ENCODE data around the gene CIB2. TPM values are rescaled to one million over a fixed set of nuclear protein-coding genes. Genes with fewer than 3 reads are reported as not detected.

CIB2 gene
- total RNA-seq, 1 donor from 2014 or later, result 3.7 TPM

DNA sequence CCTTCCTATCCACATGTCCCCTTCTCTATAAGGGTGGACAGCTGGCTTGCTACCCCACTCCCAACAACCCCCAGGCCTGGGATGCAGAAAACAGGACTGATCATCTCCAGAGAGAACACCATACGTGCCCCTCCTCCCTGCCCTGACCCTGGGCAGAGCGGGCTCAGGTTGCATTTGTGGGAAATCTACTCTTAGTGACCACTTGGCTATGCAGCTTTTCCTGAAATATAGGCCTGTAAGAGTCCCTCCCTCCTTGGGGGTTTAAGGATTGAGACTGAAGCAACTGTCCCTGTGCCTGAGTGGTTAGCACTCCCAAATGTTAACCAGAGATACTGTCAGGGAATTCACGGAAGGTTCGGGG is 27.1 kb downstream of the CIB2 start:
- H3K9me3 Mint-ChIP-seq, result no peaks in the 10 kb centered on the region
- intact Hi-C loops (cut with micrococcal nuclease), result no loop called here
- TF ChIP-seq, protein P1, sequence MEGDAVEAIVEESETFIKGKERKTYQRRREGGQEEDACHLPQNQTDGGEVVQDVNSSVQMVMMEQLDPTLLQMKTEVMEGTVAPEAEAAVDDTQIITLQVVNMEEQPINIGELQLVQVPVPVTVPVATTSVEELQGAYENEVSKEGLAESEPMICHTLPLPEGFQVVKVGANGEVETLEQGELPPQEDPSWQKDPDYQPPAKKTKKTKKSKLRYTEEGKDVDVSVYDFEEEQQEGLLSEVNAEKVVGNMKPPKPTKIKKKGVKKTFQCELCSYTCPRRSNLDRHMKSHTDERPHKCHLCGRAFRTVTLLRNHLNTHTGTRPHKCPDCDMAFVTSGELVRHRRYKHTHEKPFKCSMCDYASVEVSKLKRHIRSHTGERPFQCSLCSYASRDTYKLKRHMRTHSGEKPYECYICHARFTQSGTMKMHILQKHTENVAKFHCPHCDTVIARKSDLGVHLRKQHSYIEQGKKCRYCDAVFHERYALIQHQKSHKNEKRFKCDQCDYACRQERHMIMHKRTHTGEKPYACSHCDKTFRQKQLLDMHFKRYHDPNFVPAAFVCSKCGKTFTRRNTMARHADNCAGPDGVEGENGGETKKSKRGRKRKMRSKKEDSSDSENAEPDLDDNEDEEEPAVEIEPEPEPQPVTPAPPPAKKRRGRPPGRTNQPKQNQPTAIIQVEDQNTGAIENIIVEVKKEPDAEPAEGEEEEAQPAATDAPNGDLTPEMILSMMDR (IDR thresholded peaks at IDR 0.05), result no peak
- H3K27ac Mint-ChIP-seq, result no peak overlapping the region
- no peaks in the 10 kb centered on the region for H3K27me3 Mint-ChIP-seq
- ChIA-PET CTCF (interaction anchor here (0.6 kb wide), 1 partner anchor 104 kb away, joined by 3 read pairs; no protein-coding TSS in a partner anchor), POLR2A (no interaction called here)
- no peaks in the 10 kb centered on the region for H3K36me3 Mint-ChIP-seq (ENCODE audit: low read depth)
- H3K4me3 Mint-ChIP-seq, result no peak overlapping the region
- DNase-seq, result no peak
- ATAC-seq (ENCODE audit: low read depth), result no peak
- no peaks in the 10 kb centered on the region for H3K4me1 Mint-ChIP-seq

DNA sequence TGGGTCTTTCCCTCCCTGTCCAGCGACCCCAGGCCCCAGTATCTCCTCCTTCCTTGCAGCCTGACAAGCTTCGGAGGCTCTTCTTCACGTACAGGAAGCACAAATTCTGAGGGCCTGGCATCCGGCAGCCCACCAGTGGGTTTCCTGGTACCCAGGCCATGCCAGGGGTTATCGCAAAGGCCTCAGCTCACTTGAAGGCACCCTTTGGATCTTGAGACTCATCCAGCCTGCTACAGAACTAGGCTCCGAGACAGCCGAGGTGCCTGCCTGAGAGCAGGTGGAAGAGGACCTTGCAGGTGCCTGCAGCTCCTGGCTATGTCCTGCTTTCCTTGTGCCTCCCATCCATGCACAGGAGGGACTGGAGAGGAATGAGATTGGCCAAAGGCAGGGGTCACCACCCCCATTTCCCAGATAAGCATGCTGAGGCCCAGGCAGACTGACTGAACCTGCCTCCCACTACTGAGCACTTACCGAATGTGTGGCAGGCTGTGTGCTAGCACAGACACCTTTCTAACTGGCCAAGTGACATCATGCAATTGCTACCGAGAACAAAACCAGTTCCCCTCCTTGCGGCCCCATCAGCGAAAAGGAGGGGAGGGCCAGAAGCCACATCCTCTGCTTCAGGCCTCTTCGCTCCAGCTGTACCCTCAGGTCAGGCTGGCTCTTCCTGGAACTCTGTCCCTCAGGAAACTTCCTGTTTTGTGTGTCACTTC is 27.7 kb downstream of the CIB2 start:
- TF ChIP-seq, protein P1 (IDR thresholded peaks at IDR 0.05), result no peak
- POLR2A ChIA-PET, result no interaction called here
- Mint-ChIP-seq H3K27me3 (no peaks in the 10 kb centered on the region), H3K36me3 (ENCODE audit: low read depth) (no peaks in the 10 kb centered on the region), H3K4me3 (no peak overlapping the region), H3K4me1 (no peaks in the 10 kb centered on the region), H3K27ac (no peak overlapping the region), H3K9me3 (no peaks in the 10 kb centered on the region)
- no peak for ATAC-seq (ENCODE audit: low read depth)
- CTCF ChIA-PET, result no interaction called here
- DNase-seq, result no peak
- intact Hi-C loops (cut with micrococcal nuclease), result no loop called here

DNA sequence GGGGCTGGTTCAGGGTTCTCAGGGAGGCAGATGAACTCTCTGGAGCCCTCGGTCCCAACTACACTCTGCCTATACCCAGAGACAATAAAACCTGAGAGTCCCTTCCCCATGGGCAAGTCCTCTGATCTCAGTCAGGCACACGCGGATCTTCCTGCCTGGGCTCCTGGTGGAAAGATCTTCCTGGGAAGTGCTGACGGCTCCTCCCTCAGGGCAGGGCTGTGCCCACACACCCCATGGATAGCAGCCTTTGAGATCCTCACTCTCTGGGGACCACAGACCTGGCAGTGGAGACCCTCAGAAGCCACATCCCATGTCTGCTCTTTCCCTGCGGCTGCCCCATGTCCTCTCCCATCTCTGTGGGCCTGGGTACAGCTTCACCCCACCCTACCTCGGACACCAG is 28.5 kb downstream of the CIB2 start:
- Mint-ChIP-seq H3K4me1 (no peaks in the 10 kb centered on the region), H3K4me3 (no peak overlapping the region), H3K27me3 (no peaks in the 10 kb centered on the region), H3K27ac (no peak overlapping the region), H3K9me3 (no peaks in the 10 kb centered on the region), H3K36me3 (ENCODE audit: low read depth) (no peaks in the 10 kb centered on the region)
- no peak for ATAC-seq (ENCODE audit: low read depth)
- ChIA-PET POLR2A (no interaction called here), CTCF (no interaction called here)
- DNase-seq, result no peak
- intact Hi-C loops (cut with micrococcal nuclease), result no loop called here
- TF ChIP-seq, protein P1 (IDR thresholded peaks at IDR 0.05), result no peak

DNA sequence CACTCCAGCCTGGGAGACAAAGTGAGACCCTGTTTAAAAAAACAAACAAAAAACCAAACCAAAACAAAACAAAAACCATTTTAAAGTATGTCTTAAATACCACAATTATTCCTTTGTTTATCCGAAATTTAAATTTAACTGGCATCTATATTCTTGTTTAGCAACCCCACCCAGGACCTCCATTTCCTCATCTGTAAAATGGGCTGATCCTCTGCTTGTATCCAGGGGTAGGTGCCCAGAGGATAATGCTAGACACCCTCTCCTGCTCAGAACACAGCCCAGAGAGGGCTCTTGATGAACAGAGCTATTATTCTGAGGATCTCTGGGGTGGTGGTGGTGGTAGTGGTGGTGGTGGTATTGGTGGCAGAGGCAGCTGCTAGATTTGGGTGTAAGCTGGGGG is 29.0 kb downstream of the CIB2 start:
- H3K36me3 Mint-ChIP-seq (ENCODE audit: low read depth), result no peaks in the 10 kb centered on the region
- intact Hi-C loops (cut with micrococcal nuclease), result no loop called here
- ChIA-PET CTCF (no interaction called here), POLR2A (no interaction called here)
- TF ChIP-seq, protein P1 (IDR thresholded peaks at IDR 0.05), result no peak
- no peak for ATAC-seq (ENCODE audit: low read depth)
- no peaks in the 10 kb centered on the region for H3K4me1 Mint-ChIP-seq
- DNase-seq, result no peak
- H3K9me3 Mint-ChIP-seq, result no peaks in the 10 kb centered on the region
- H3K4me3 Mint-ChIP-seq, result no peak overlapping the region
- H3K27me3 Mint-ChIP-seq, result no peaks in the 10 kb centered on the region
- H3K27ac Mint-ChIP-seq, result no peak overlapping the region

DNA sequence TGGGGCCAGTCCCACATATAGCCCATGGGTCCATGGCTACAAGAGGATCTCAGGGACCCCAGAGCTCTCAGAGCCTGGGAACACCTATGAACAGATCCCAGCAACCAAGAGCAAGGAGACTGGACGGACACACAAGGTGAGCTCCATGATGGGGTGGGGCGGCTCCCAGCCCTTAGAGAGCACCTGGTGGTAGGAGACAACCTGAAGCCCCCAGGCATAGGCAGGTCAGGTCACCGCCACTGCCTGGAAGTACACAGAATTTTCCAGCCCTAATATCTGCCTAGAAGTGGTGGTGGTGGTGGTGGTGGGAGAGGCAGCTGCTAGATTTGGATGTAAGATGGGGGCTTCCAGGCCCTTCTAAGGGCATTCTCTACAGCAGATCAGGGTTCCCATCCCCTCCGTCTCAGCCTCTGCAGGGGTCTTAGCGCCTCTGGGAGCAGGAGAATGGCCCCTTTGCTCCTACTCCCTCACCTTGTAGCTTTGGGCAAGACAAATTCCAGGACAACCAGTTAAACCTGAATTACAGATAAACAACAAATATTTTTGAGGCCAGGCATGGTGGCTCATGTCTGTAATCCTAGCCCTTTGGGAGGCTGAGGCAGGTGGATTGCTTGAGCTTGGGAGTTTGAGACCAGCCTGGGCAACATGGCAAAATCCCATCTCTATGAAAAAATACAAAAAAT is 29.7 kb downstream of the CIB2 start:
- Mint-ChIP-seq H3K9me3 (no peaks in the 10 kb centered on the region), H3K27me3 (no peaks in the 10 kb centered on the region), H3K36me3 (ENCODE audit: low read depth) (no peaks in the 10 kb centered on the region), H3K27ac (no peak overlapping the region), H3K4me3 (no peak overlapping the region), H3K4me1 (no peaks in the 10 kb centered on the region)
- POLR2A ChIA-PET, result no interaction called here
- DNase-seq, result no peak
- TF ChIP-seq, protein P1 (IDR thresholded peaks at IDR 0.05), result no peak
- no peak for ATAC-seq (ENCODE audit: low read depth)
- CTCF ChIA-PET, result no interaction called here
- intact Hi-C loops (cut with micrococcal nuclease), result no loop called here

All from activated B cell treated with CpG ODN at 0.5 μM for 24 hours (primary cell).